H1 (cell line): ENCODE results near the gene PSME1. TPM values are rescaled to one million over a fixed set of nuclear protein-coding genes. Genes with fewer than 3 reads are reported as not detected.

ENCODE experiments used
- CTCF ChIA-PET: fragments of 300-600 bp; sonication (Branson Sonifier 250); formaldehyde crosslinking; loops from one replicate; lab custom pipeline; 2021; ENCODE audit not compliant: partially characterized antibody; lab: Charles Lee
- POLR2A ChIA-PET: fragments of 300-600 bp; sonication (Branson Sonifier 250); formaldehyde crosslinking; loops from one replicate; lab custom pipeline; 2021; ENCODE audit warnings: inconsistent platforms; ENCODE audit not compliant: partially characterized antibody; lab: Charles Lee
- DNase-seq, 2 experiments: peaks; one replicate each; pipeline versions ENCODE4 v3.0.0 to v3.0.0-alpha.2; 2010 to 2022; ENCODE audit warnings: low spot score in 2 of 2, low read depth in 1 of 2, mixed read lengths in 1 of 2
- FAIRE-seq: peaks from 2 replicates; lab custom pipeline; 2011; peaks lifted over from hg19 to GRCh38; lab: Jason Lieb, UNC
- H2AFZ ChIP-seq: 2 replicates; pipeline ENCODE4 v1.8.1; 2012; ENCODE audit warnings: low read length, inconsistent platforms
- H2AK5ac ChIP-seq: 2 replicates; pipeline ENCODE4 v1.6.1; 2013; ENCODE audit warnings: low read depth, low read length
- H2BK120ac ChIP-seq: replicated peaks from 2 replicates; pipeline ENCODE3; 2013; ENCODE audit warnings: low read depth, low read length, inconsistent platforms
- H2BK12ac ChIP-seq: 2 replicates; pipeline ENCODE4 v1.6.1; 2013; ENCODE audit warnings: low read depth, low read length
- H2BK15ac ChIP-seq: 2 replicates; pipeline ENCODE4 v1.6.1; 2013; ENCODE audit warnings: low read length
- H2BK20ac ChIP-seq: 2 replicates; pipeline ENCODE4 v1.6.1; 2013; ENCODE audit warnings: low read length
- H2BK5ac ChIP-seq: 2 replicates; pipeline ENCODE4 v1.6.1; 2013; ENCODE audit warnings: low read depth, low read length
- H3K14ac ChIP-seq: 2 replicates; pipeline ENCODE4 v1.6.1; 2013; ENCODE audit warnings: inconsistent platforms; ENCODE audit not compliant: insufficient read length
- H3K18ac ChIP-seq: 2 replicates; pipeline ENCODE4 v1.6.1; 2013; ENCODE audit warnings: low read length; ENCODE audit errors: extremely low read depth
- H3K23ac ChIP-seq: 2 replicates; pipeline ENCODE4 v1.6.1; 2013; ENCODE audit warnings: inconsistent platforms; ENCODE audit not compliant: insufficient read length
- H3K23me2 ChIP-seq: 2 replicates; pipeline ENCODE4 v1.6.1; 2013; ENCODE audit warnings: low read depth, low read length
- H3K27ac ChIP-seq: 2 replicates; pipeline ENCODE4 v1.6.1; 2011; ENCODE audit warnings: low read depth, low read length, inconsistent platforms
- H3K27me3 ChIP-seq, 4 experiments: replicated peaks in 1 of 4; 1 replicate in 1 of 4; 2 replicates in 3 of 4; pipeline versions ENCODE4 v1.6.1 to v1.8.1; 2011 to 2013; ENCODE audit warnings: low read length in 3 of 4, mild to moderate bottlenecking in 3 of 4, inconsistent platforms in 2 of 4, mixed read lengths in 2 of 4, moderate library complexity in 1 of 4; ENCODE audit not compliant: control insufficient read depth in 3 of 4, insufficient read depth in 3 of 4; ENCODE audit errors: extremely low read depth in 1 of 4
- H3K36me3 ChIP-seq, 4 experiments: 2 replicates each; pipeline versions ENCODE4 v1.6.1 to v1.8.1; 2011 to 2013; ENCODE audit warnings: mild to moderate bottlenecking in 4 of 4, low read length in 3 of 4, moderate library complexity in 2 of 4, control low read depth in 1 of 4, inconsistent platforms in 1 of 4; ENCODE audit not compliant: insufficient read depth in 4 of 4, control insufficient read depth in 2 of 4
- H3K4ac ChIP-seq: replicated peaks from 2 replicates; pipeline ENCODE3; 2013; ENCODE audit warnings: low read length, low read depth, mixed read lengths, inconsistent platforms; ENCODE audit not compliant: insufficient read length
- H3K4me1 ChIP-seq, 4 experiments: replicated peaks in 1 of 4; 1 replicate in 1 of 4; 2 replicates in 3 of 4; pipeline versions ENCODE4 v1.6.1 to v1.8.1; 2011 to 2013; ENCODE audit warnings: low read length in 3 of 4, inconsistent platforms in 2 of 4, mixed read lengths in 1 of 4; ENCODE audit not compliant: insufficient read depth in 4 of 4, control insufficient read depth in 3 of 4
- H3K4me2 ChIP-seq, 2 experiments: 2 replicates each; pipeline versions ENCODE4 v1.6.1 to v1.8.1; 2011 to 2013; ENCODE audit warnings: low read depth in 2 of 2, low read length in 2 of 2, control low read depth in 1 of 2, inconsistent platforms in 1 of 2, mild to moderate bottlenecking in 1 of 2; ENCODE audit not compliant: insufficient read depth in 1 of 2
- H3K4me3 ChIP-seq, 4 experiments: fragments of 200-600, 300-600 bp in 1 of 4; sonication (generic), shearing (Covaris generic), sonication (Bioruptor Twin) in 1 of 4; 2 replicates each; pipeline versions ENCODE4 v1.5.1 to v1.8.1; 2011 to 2016; ENCODE audit warnings: low read length in 4 of 4, low read depth in 3 of 4, control low read depth in 2 of 4, inconsistent platforms in 2 of 4, mild to moderate bottlenecking in 2 of 4, mixed read lengths in 1 of 4, moderate library complexity in 1 of 4; ENCODE audit not compliant: insufficient read depth in 2 of 4; ENCODE audit errors: extremely low read depth in 1 of 4
- H3K56ac ChIP-seq: replicated peaks from 2 replicates; pipeline ENCODE3; 2013; ENCODE audit warnings: low read depth, mild to moderate bottlenecking, mixed read lengths, low read length, inconsistent platforms; ENCODE audit not compliant: insufficient read length
- H3K79me1 ChIP-seq: 2 replicates; pipeline ENCODE4 v1.6.1; 2013; ENCODE audit warnings: low read depth, low read length, control low read depth
- H3K79me2 ChIP-seq, 2 experiments: 2 replicates each; pipeline versions ENCODE4 v1.6.1 to v1.8.1; 2012 to 2013; ENCODE audit warnings: low read length in 2 of 2, mild to moderate bottlenecking in 2 of 2, inconsistent platforms in 1 of 2; ENCODE audit not compliant: insufficient read depth in 2 of 2, control insufficient read depth in 1 of 2
- H3K9ac ChIP-seq, 4 experiments: replicated peaks in 1 of 4; 1 replicate in 1 of 4; 2 replicates in 3 of 4; pipeline versions ENCODE4 v1.6.1 to v1.8.1; 2011 to 2013; ENCODE audit warnings: low read depth in 3 of 4, low read length in 3 of 4, control low read depth in 2 of 4, mild to moderate bottlenecking in 2 of 4, moderate library complexity in 2 of 4, inconsistent platforms in 1 of 4; ENCODE audit errors: extremely low read depth in 1 of 4
- H3K9me3 ChIP-seq, 2 experiments: 2 replicates each; pipeline versions ENCODE4 v1.6.1 to v1.8.1; 2012 to 2013; ENCODE audit warnings: mild to moderate bottlenecking in 2 of 2, moderate library complexity in 2 of 2, control low read depth in 1 of 2, inconsistent platforms in 1 of 2, low read depth in 1 of 2, low read length in 1 of 2, mixed read lengths in 1 of 2; ENCODE audit not compliant: insufficient read depth in 2 of 2
- H4K20me1 ChIP-seq, 2 experiments: replicated peaks in 1 of 2; 2 replicates each; pipeline versions ENCODE3 to v1.8.1; 2011 to 2013; ENCODE audit warnings: inconsistent platforms in 2 of 2, low read length in 2 of 2, mild to moderate bottlenecking in 1 of 2; ENCODE audit not compliant: insufficient read depth in 2 of 2, control insufficient read depth in 1 of 2
- H4K5ac ChIP-seq: 2 replicates; pipeline ENCODE4 v1.6.1; 2013; ENCODE audit warnings: low read length, low read depth, mixed read lengths, inconsistent platforms; ENCODE audit not compliant: insufficient read length
- H4K8ac ChIP-seq: 2 replicates; pipeline ENCODE4 v1.8.0; 2013; ENCODE audit warnings: mild to moderate bottlenecking, moderate library complexity, low read length, inconsistent platforms; ENCODE audit not compliant: insufficient read depth; ENCODE audit errors: extremely low read depth
- H4K91ac ChIP-seq: replicated peaks from 2 replicates; pipeline ENCODE3; 2013; ENCODE audit warnings: low read length, mixed read lengths, inconsistent platforms; ENCODE audit not compliant: insufficient read length
- SAP30 ChIP-seq: fragments of 300-600 bp; sonication (generic); IDR thresholded peaks from 2 replicates; pipeline ENCODE4 v1.7.1; 2012; ENCODE audit warnings: low read length, moderate library complexity, mild to moderate bottlenecking, inconsistent platforms; ENCODE audit not compliant: insufficient read depth, insufficient replicate concordance
- SP1 ChIP-seq: IDR thresholded peaks from 2 replicates; pipeline ENCODE4 v1.6.1; 2011; ENCODE audit warnings: low read depth, low read length
- ZNF274 ChIP-seq: IDR thresholded peaks from 2 replicates; pipeline ENCODE4 v1.7.0; 2012; ENCODE audit warnings: low read length, borderline replicate concordance; ENCODE audit errors: extremely low read depth
- WGBS, 2 experiments: shearing (Covaris generic) in 1 of 2; methylation state at CpG; one replicate each; pipeline versions ENCODE4 v1.1.6 to v1.1.7; 2013 to 2015; ENCODE audit warnings: low lambda C conversion rate in 2 of 2, mixed read lengths in 2 of 2, inconsistent platforms in 1 of 2, low coverage in 1 of 2, missing lambda C conversion rate in 1 of 2; ENCODE audit not compliant: insufficient replicate concordance in 2 of 2, insufficient coverage in 1 of 2, insufficient read length in 1 of 2; ENCODE audit errors: extremely low coverage in 1 of 2, missing lambda C conversion rate in 1 of 2; 5-methylcytosine and 5-hydroxymethylcytosine counted together
- polyA plus RNA-seq, 7 experiments: library from polyadenylated mRNA; depleted of rRNA in 3 of 7; stranded (reverse) in 5 of 7; unstranded in 2 of 7; fragments of >200 nt in 5 of 7; fragments of 200-250 nt in 2 of 7; gene quantifications; 1 replicate in 5 of 7; 2 replicates in 1 of 7; 4 replicates in 1 of 7; pipeline versions ENCODE4 v1.2.1 to v1.2.3, GENCODE V29; 2011 to 2013; ENCODE audit warnings: missing spikeins in 2 of 7, mixed read lengths in 2 of 7
- total RNA-seq: library from RNA; stranded (reverse); fragmentation: NEBNext Ultra II Directional; extraction: Animal tissue kit (Norgen Biotek cat#: 25700); gene quantifications from 2 replicates; pipeline ENCODE4 v1.2.1, GENCODE V29; 2021

The PSME1 gene
- total and polyA plus RNA-seq, 2 of the 8 experiments (the other 6 are each of a cell fraction or from before 2014, with no cell fraction given), result 74.9 to 85.9 TPM

- Histone ChIP-seq H3K4me2 (no peak overlapping the region), H3K4me1 (peaks cover 0 to 10% (median 5%) of the 10 kb centered on the region in 4 experiments; a peak in 4 of 7 replicates), H3K56ac (no peak overlapping the region), H2AFZ (no peak overlapping the region), H3K14ac (no peak overlapping the region), H3K9ac (no peak overlapping the region), H3K4ac (no peak overlapping the region), H2BK15ac (no peak overlapping the region), H2AK5ac (no peak overlapping the region), H3K27ac (no peak overlapping the region), H3K4me3 (no peak overlapping the region), H4K91ac (no peak overlapping the region), H2BK12ac (no peak overlapping the region), H3K27me3 (no peaks in the 10 kb centered on the region), H2BK5ac (no peak overlapping the region), H2BK120ac (no peak overlapping the region), H3K79me1 (no peaks in the 10 kb centered on the region), H3K79me2 (no peaks in the 10 kb centered on the region), H3K9me3 (no peaks in the 10 kb centered on the region), H2BK20ac (no peak overlapping the region), H4K20me1 (no peaks in the 10 kb centered on the region), H3K23ac (no peak overlapping the region), H4K8ac (no peak overlapping the region), H3K36me3 (peaks cover 0 to 8% (median 2%) of the 10 kb centered on the region in 4 experiments; a peak in 3 of 8 replicates), H3K23me2 (peaks cover 5% of the 10 kb centered on the region; the same call in 1 of the 2 replicates), H4K5ac (no peak overlapping the region), H3K18ac (no peak overlapping the region)
- ChIA-PET CTCF (interaction anchor here (0.7 kb wide), 1 partner anchor 25 kb away, joined by 4 read pairs; no protein-coding TSS in a partner anchor), POLR2A (interaction anchor here (1.0 to 11.1 kb wide), 8 partner anchors 8 to 81 kb away, joined by 3 to 100 read pairs (median 6); partner anchors contain the start of genes DCAF11, EMC9, NRL and RNF31)
- DNase-seq (no peak), FAIRE-seq (no peak)
- TF ChIP-seq ZNF274 (no peak), SP1 (no peak), SAP30 (no peak)
- 90% methylated on average over 2 of the region's 2 CpGs; no CpG with 5 or more reads in 1 of the 2 experiments for WGBS, 2 experiments
These were observed 3.0 kb upstream of the PSME1 start for GRCh38 chr14:24132976-24133375.
